T1000 (cell line): ENCODE results near the gene PARD3.

Experiments
- DNase-seq: peaks from one replicate; lab custom pipeline; 2025; ENCODE audit warnings: mixed read lengths; lab: John Stamatoyannopoulos, UW

PARD3 gene

GRCh38 chr10:34689053-34689452 lies 126.0 kb downstream of the PARD3 start:
- no peak for DNase-seq

- no peak for DNase-seq
Observed at GRCh38 chr10:34687434-34688210, 127.5 kb downstream of the PARD3 start.

GRCh38 chr10:34682580-34682979 lies 132.5 kb downstream of the PARD3 start:
- no peak for DNase-seq

- DNase-seq = no peak
Observed at GRCh38 chr10:34681933-34682332, 133.2 kb downstream of the PARD3 start.

GRCh38 chr10:34679177-34679576 lies 135.9 kb downstream of the PARD3 start:
- no peak for DNase-seq

- no peak for DNase-seq
Observed at GRCh38 chr10:34677591-34677990, 137.5 kb downstream of the PARD3 start.

GRCh38 chr10:34677132-34677531 lies 138.0 kb downstream of the PARD3 start:
- DNase-seq = no peak

GRCh38 chr10:34674176-34674575 lies 140.9 kb downstream of the PARD3 start:
- no peak for DNase-seq

GRCh38 chr10:34670081-34670480 lies 145.0 kb downstream of the PARD3 start:
- DNase-seq = no peak

GRCh38 chr10:34669079-34669478 lies 146.0 kb downstream of the PARD3 start:
- DNase-seq = no peak

GRCh38 chr10:34667177-34667576 lies 147.9 kb downstream of the PARD3 start:
- no peak for DNase-seq

- peak; percentile 97 for DNase-seq
Observed at GRCh38 chr10:34666008-34666704, 148.9 kb downstream of the PARD3 start.

GRCh38 chr10:34664706-34665105 lies 150.4 kb downstream of the PARD3 start:
- no peak for DNase-seq

GRCh38 chr10:34661580-34661979 lies 153.5 kb downstream of the PARD3 start:
- no peak for DNase-seq

GRCh38 chr10:34658934-34659333 lies 156.2 kb downstream of the PARD3 start:
- DNase-seq = no peak

- DNase-seq = no peak
Observed at GRCh38 chr10:34656661-34657060, 158.4 kb downstream of the PARD3 start.

- peak; percentile 96 for DNase-seq
Observed at GRCh38 chr10:34655286-34656170, 159.6 kb downstream of the PARD3 start.

GRCh38 chr10:34654211-34654610 lies 160.9 kb downstream of the PARD3 start:
- DNase-seq = no peak

- DNase-seq = no peak
Observed at GRCh38 chr10:34653530-34653929, 161.6 kb downstream of the PARD3 start.

GRCh38 chr10:34651416-34652195 lies 163.5 kb downstream of the PARD3 start:
- DNase-seq = no peak

- DNase-seq = no peak
Observed at GRCh38 chr10:34650156-34650555, 164.9 kb downstream of the PARD3 start.

- DNase-seq = no peak
Observed at GRCh38 chr10:34649385-34649784, 165.7 kb downstream of the PARD3 start.
